Adrenal gland (tissue), 12 donors: Measurements from ENCODE around the gene MMUT. TPM values are rescaled to one million over a fixed set of nuclear protein-coding genes. Genes with fewer than 3 reads are reported as not detected.

Experiments used
- DNase-seq, 7 donors: peaks; one replicate each; pipeline ENCODE4 v3.0.0-alpha.2; 2019 to 2020
- H3K27ac ChIP-seq, 5 donors: fragments of 200-600 bp; sonication (generic) in 4 of 5; 1 replicate in 3 of 5; 2 replicates in 2 of 5; pipeline versions ENCODE4 v1.5.1 to v1.8.0; 2016 to 2020; ENCODE audit warnings: mild to moderate bottlenecking in 1 of 5
- H3K27me3 ChIP-seq: fragments of 200-600 bp; 2 replicates; pipeline ENCODE4 v1.8.0; 2021
- H3K36me3 ChIP-seq, 2 donors: fragments of 200-600 bp; replicated peaks in 1 of 2; 1 replicate in 1 of 2; 2 replicates in 1 of 2; pipeline versions ENCODE4 v1.5.1 to v1.8.0; 2018 to 2022
- H3K4me1 ChIP-seq, 2 donors: fragments of 200-600 bp; replicated peaks in 1 of 2; 1 replicate in 1 of 2; 2 replicates in 1 of 2; pipeline versions ENCODE4 v1.5.1 to v1.8.0; 2018 to 2021
- H3K4me3 ChIP-seq, 4 donors: fragments of 200-600 bp; sonication (generic) in 3 of 4; one replicate each; pipeline ENCODE4 v1.5.1; 2016 to 2018
- H3K9me3 ChIP-seq, 3 donors: fragments of 200-600 bp; sonication (generic) in 1 of 3; replicated peaks in 1 of 3; 1 replicate in 2 of 3; 2 replicates in 1 of 3; pipeline versions ENCODE4 v1.5.1 to v1.8.0; 2016 to 2021
- POLR2A ChIP-seq, 2 donors: fragments of 450-650 bp; IDR thresholded peaks; one replicate each; pipeline ENCODE4 v1.6.1; 2017; ENCODE audit warnings: antibody characterized with exemption in 2 of 2, mild to moderate bottlenecking in 2 of 2, moderate library complexity in 1 of 2
- WGBS, 4 donors: extraction: QIAGEN DNeasy Blood & Tissue Kit in 2 of 4; methylation state at CpG; one replicate each; pipeline versions ENCODE4 v1.1.5 to v1.1.7; 2013 to 2017; 5-methylcytosine and 5-hydroxymethylcytosine counted together
- intact Hi-C, 2 donors: fragments of 100-400 bp; cut with DNase I; formaldehyde crosslinking; loops; one replicate each; pipeline versions ENCODE4 v1.14.1 to v1.15.0; 2022 to 2023
- polyA plus RNA-seq, 3 donors: library from polyadenylated mRNA; stranded (reverse); fragments of 200-250 nt in 2 of 3; fragments of 350-450 nt in 1 of 3; fragmentation: Illumina TruSeq in 1 of 3; extraction: RNeasy Lipid Tissue Mini Kit (QIAGEN cat#74804) in 1 of 3; gene quantifications; one replicate each; pipeline ENCODE4 v1.2.3, GENCODE V29; 2013 to 2014
- total RNA-seq, 9 donors: library from RNA; depleted of rRNA in 4 of 9; stranded (reverse); fragments of >200 nt in 4 of 9; fragments of 120-200 nt in 1 of 9; fragmentation: NEBNext Ultra II Directional in 1 of 9; extraction: Animal tissue kit (Norgen Biotek cat#: 25700) in 1 of 9; gene quantifications; one replicate each; pipeline versions ENCODE4 v1.1.0 to v1.2.4, GENCODE V29; 2013 to 2023
- TF ChIP-seq, protein P1 (sequence below), 6 experiments: fragments of 450-650 bp in 4 of 6; fragments of 200-600 bp in 2 of 6; sonication (generic) in 1 of 6; IDR thresholded peaks; 1 replicate in 5 of 6; 2 replicates in 1 of 6; pipeline versions ENCODE4 v1.5.1 to v1.8.0; 2016 to 2021; ENCODE audit warnings: antibody characterized with exemption in 6 of 6, mild to moderate bottlenecking in 2 of 6, moderate library complexity in 1 of 6
- donor health status: healthy with polysubstance abuse.
- donor health status: Bipolar disorder and iron deficiency.
- donor health status: DM: yes; HTN: yes; CAD: no.
- donor health status: DM: no; HTN: no; CAD: no.
- donor health status: DM: no; HTN: no; CAD: no.
- donor health status: DM: yes; HTN: yes; CAD: no.

MMUT gene
- total and polyA plus RNA-seq, 12 donors = 7.6 to 56.8 (median 26.0) TPM

DNA sequence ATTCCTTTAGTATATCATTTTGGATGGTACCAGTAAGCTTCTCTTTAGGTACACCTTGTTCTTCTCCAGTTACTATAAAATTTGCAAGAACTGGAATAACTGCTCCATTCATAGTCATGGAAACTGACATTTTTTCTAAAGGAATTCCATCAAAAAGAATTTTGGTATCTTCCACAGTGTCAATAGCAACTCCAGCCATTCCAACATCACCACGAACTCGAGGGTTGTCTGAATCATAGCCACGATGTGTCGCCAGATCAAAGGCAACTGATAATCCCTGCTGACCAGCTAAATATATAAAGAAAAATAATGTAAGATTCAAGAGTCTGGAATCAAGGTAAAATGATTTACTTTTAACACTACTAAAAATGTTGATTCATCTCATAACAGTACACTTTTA is 5.3 kb downstream of the MMUT start:
- no peak for DNase-seq
- intact Hi-C loops = no loop called here
- peaks cover 11 to 20% of the 10 kb centered on the region in 2 donors for H3K4me1 ChIP-seq
- no peaks in the 10 kb centered on the region for H3K27me3 ChIP-seq
- no peak for TF ChIP-seq POLR2A (IDR thresholded peaks at IDR 0.05)
- TF ChIP-seq, protein P1, sequence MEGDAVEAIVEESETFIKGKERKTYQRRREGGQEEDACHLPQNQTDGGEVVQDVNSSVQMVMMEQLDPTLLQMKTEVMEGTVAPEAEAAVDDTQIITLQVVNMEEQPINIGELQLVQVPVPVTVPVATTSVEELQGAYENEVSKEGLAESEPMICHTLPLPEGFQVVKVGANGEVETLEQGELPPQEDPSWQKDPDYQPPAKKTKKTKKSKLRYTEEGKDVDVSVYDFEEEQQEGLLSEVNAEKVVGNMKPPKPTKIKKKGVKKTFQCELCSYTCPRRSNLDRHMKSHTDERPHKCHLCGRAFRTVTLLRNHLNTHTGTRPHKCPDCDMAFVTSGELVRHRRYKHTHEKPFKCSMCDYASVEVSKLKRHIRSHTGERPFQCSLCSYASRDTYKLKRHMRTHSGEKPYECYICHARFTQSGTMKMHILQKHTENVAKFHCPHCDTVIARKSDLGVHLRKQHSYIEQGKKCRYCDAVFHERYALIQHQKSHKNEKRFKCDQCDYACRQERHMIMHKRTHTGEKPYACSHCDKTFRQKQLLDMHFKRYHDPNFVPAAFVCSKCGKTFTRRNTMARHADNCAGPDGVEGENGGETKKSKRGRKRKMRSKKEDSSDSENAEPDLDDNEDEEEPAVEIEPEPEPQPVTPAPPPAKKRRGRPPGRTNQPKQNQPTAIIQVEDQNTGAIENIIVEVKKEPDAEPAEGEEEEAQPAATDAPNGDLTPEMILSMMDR (IDR thresholded peaks at IDR 0.05) = no peak
- no peaks in the 10 kb centered on the region for H3K9me3 ChIP-seq
- H3K36me3 ChIP-seq = peaks cover 0 to 11% of the 10 kb centered on the region in 2 donors
- 74 to 85% (median 79%) methylated on average over 4 of the region's 4 CpGs for WGBS, 4 donors
- no peak overlapping the region for H3K27ac ChIP-seq
- H3K4me3 ChIP-seq = no peak overlapping the region

GRCh38 chr6:49454787-49455709 is 8.0 kb downstream of the MMUT start:
- intact Hi-C loops = no loop called here
- DNase-seq = no peak
- no peak for TF ChIP-seq POLR2A (IDR thresholded peaks at IDR 0.05)
- TF ChIP-seq, protein P1 (IDR thresholded peaks at IDR 0.05) = no peak
- H3K4me1 ChIP-seq = no peaks in the 10 kb centered on the region
- no peaks in the 10 kb centered on the region for H3K27me3 ChIP-seq
- no peaks in the 10 kb centered on the region for H3K9me3 ChIP-seq
- peaks cover 0 to 23% of the 10 kb centered on the region in 2 donors for H3K36me3 ChIP-seq
- H3K27ac ChIP-seq = no peak overlapping the region
- 93 to 97% (median 95%) methylated on average over 3 of the region's 3 CpGs for WGBS, 4 donors
- no peak overlapping the region for H3K4me3 ChIP-seq

- intact Hi-C loops = no loop called here
- Histone ChIP-seq H3K4me3 (no peak overlapping the region), H3K4me1 (no peaks in the 10 kb centered on the region), H3K27ac (no peak overlapping the region), H3K27me3 (no peaks in the 10 kb centered on the region), H3K9me3 (no peaks in the 10 kb centered on the region), H3K36me3 (peaks cover 0 to 31% of the 10 kb centered on the region in 2 donors)
- DNase-seq = no peak
- TF ChIP-seq POLR2A (IDR thresholded peaks at IDR 0.05) = no peak
- TF ChIP-seq, protein P1 (IDR thresholded peaks at IDR 0.05) = peak in 2 of 6 experiments; percentile 24 to 40
- 93 to 97% (median 95%) methylated on average over 2 of the region's 2 CpGs for WGBS, 4 donors
Measured at GRCh38 chr6:49453221-49453620, 9.8 kb downstream of the MMUT start.

GRCh38 chr6:49430866-49431265 is 32.2 kb downstream of the MMUT start:
- Histone ChIP-seq H3K4me3 (no peak overlapping the region), H3K27ac (no peak overlapping the region), H3K9me3 (no peaks in the 10 kb centered on the region), H3K27me3 (no peaks in the 10 kb centered on the region), H3K36me3 (peaks cover 0 to 27% of the 10 kb centered on the region in 2 donors), H3K4me1 (no peaks in the 10 kb centered on the region)
- WGBS, 4 donors = 86 to 97% (median 90%) methylated on average over 1 of the region's 1 CpG
- TF ChIP-seq POLR2A (IDR thresholded peaks at IDR 0.05) = no peak
- TF ChIP-seq, protein P1 (IDR thresholded peaks at IDR 0.05) = no peak
- intact Hi-C loops = no loop called here
- no peak for DNase-seq
